Chondrocyte (in vitro differentiated cells): ENCODE data around the gene ATOX1. TPM values are rescaled to one million over a fixed set of nuclear protein-coding genes. Genes with fewer than 3 reads are reported as not detected.
"Not testable (repeated sequence)": the region's sequence is repeated elsewhere in the genome, so short reads cannot be mapped to it uniquely, and the experiment has no call there.

Experiments
- DNase-seq: peaks from one replicate; pipeline ENCODE4 v3.0.0; 2021; ENCODE audit warnings: mixed read lengths, low spot score
- H3K27ac Mint-ChIP-seq: one replicate; pipeline ENCODE4 v1.8.0; 2021; ENCODE audit warnings: mild to moderate bottlenecking, moderate library complexity, mixed read lengths; ENCODE audit not compliant: unreplicated experiment
- H3K27me3 Mint-ChIP-seq: 2 replicates; pipeline ENCODE4 v1.8.0; 2021; ENCODE audit warnings: low read depth, mixed read lengths
- H3K36me3 Mint-ChIP-seq: 2 replicates; pipeline ENCODE4 v1.8.0; 2021; ENCODE audit warnings: low read depth, mixed read lengths
- H3K4me1 Mint-ChIP-seq: 2 replicates; pipeline ENCODE4 v1.8.0; 2021; ENCODE audit warnings: low read depth, mild to moderate bottlenecking, mixed read lengths
- H3K4me3 Mint-ChIP-seq: one replicate; pipeline ENCODE4 v1.8.0; 2021; ENCODE audit warnings: mild to moderate bottlenecking, moderate library complexity, mixed read lengths; ENCODE audit not compliant: unreplicated experiment
- H3K9me3 Mint-ChIP-seq: 2 replicates; pipeline ENCODE4 v1.8.0; 2021; ENCODE audit warnings: low read depth, mixed read lengths
- total RNA-seq: library from RNA; stranded (reverse); gene quantifications from 3 replicates; pipeline ENCODE4 v1.2.1, GENCODE V29; 2021
- TF ChIP-seq, protein P1 (sequence below): fragments of 200-600 bp; sonication (generic); IDR thresholded peaks from 2 replicates; pipeline ENCODE4 v1.5.0; 2021; ENCODE audit warnings: antibody characterized with exemption, mild to moderate bottlenecking, moderate library complexity

ATOX1 gene
- total RNA-seq, 1 donor from 2014 or later = 128 TPM

DNA sequence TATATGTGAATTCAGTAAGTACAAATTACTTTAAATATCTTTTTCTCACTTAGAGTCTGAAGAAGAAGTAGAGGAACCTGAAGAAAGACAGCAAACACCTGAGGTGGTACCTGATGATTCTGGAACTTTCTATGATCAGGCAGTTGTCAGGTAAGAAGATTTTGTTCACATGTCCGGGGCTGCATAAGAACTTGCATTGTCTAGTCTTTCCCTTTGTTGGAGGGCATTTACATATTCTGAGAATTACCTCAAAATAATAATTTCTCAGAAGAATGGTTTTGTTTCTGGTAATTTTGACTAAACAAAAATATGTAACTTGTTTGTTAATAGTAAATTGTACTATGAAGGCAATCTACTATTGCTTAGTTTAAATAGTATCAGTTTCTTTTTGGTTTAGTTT, 37.0 kb upstream of the ATOX1 start:
- no peak for DNase-seq
- Mint-ChIP-seq H3K9me3 (no peaks in the 10 kb centered on the region), H3K27ac (no peak overlapping the region), H3K27me3 (no peaks in the 10 kb centered on the region), H3K4me3 (no peak overlapping the region), H3K4me1 (peaks cover 15% of the 10 kb centered on the region), H3K36me3 (peaks cover 48% of the 10 kb centered on the region)
- TF ChIP-seq, protein P1, sequence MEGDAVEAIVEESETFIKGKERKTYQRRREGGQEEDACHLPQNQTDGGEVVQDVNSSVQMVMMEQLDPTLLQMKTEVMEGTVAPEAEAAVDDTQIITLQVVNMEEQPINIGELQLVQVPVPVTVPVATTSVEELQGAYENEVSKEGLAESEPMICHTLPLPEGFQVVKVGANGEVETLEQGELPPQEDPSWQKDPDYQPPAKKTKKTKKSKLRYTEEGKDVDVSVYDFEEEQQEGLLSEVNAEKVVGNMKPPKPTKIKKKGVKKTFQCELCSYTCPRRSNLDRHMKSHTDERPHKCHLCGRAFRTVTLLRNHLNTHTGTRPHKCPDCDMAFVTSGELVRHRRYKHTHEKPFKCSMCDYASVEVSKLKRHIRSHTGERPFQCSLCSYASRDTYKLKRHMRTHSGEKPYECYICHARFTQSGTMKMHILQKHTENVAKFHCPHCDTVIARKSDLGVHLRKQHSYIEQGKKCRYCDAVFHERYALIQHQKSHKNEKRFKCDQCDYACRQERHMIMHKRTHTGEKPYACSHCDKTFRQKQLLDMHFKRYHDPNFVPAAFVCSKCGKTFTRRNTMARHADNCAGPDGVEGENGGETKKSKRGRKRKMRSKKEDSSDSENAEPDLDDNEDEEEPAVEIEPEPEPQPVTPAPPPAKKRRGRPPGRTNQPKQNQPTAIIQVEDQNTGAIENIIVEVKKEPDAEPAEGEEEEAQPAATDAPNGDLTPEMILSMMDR = no peak

DNA sequence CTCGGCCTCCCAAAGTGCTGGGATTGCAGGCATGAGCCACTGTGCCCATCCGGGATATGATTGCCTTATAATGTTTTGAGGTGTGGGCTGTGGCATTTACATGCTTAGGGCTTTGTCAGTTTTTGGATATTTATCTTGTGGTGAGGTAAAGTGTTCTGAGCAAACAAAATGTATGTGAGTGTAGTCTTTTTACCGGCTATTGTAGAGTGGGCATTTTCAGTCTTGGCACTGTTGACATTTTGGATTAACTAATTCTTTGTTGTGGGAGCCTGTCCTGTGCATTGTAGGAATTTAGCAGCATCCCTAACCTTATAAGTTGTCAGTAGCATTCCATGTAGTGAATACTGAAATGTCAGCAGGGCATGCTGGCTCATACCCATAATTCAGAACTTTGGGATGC, 34.9 kb upstream of the ATOX1 start:
- Mint-ChIP-seq H3K4me1 (peaks cover 6% of the 10 kb centered on the region), H3K4me3 (no peak overlapping the region), H3K27me3 (no peaks in the 10 kb centered on the region), H3K36me3 (peaks cover 48% of the 10 kb centered on the region), H3K27ac (no peak overlapping the region), H3K9me3 (no peaks in the 10 kb centered on the region)
- TF ChIP-seq, protein P1 = no peak
- DNase-seq = no peak

DNA sequence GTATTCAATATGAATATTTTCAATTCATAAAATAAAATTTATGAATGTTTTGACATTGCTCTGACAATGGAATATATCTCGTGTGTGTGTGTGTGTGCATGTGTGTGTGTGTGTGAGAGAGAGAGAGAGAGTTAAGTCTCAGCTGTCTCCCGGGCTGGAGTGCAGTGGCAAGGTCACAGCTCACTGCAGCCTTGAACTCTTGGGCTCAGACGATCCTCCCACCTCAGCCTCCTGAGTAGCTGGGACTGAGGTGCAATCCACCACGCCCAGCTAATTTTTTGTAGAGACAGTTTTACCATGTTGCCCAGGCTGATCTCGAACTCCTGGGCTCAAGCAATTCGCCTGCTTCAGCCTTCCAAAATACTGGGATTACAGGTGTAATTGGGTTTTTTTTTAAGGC, 29.4 kb upstream of the ATOX1 start:
- no peak for DNase-seq
- Mint-ChIP-seq H3K4me1 (peaks cover 32% of the 10 kb centered on the region), H3K27me3 (no peaks in the 10 kb centered on the region), H3K36me3 (peaks cover 29% of the 10 kb centered on the region), H3K9me3 (no peaks in the 10 kb centered on the region), H3K4me3 (no peak overlapping the region), H3K27ac (no peak overlapping the region)
- TF ChIP-seq, protein P1 = no peak

DNA sequence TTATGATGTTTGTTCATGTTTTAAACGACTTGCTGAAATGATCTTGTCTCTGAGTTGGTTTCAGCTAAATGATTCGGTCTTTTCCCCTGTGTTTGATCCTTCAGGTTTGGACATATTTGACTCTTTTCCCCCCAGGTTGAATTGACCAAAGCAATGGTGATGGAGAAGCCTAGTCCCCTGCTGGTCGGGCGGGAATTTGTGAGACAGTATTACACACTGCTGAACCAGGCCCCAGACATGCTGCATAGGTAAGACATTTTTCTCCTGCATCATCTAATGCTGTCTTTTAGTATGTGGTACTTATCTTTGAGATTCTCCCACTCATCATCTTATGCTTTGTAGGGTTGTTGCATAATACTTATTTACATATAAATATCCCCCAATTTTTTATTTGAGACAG, 28.0 kb upstream of the ATOX1 start:
- no peaks in the 10 kb centered on the region for H3K9me3 Mint-ChIP-seq
- no peak overlapping the region for H3K27ac Mint-ChIP-seq
- H3K4me1 Mint-ChIP-seq = peaks cover 46% of the 10 kb centered on the region
- H3K36me3 Mint-ChIP-seq = peaks cover 18% of the 10 kb centered on the region
- TF ChIP-seq, protein P1 = no peak
- DNase-seq = no peak
- no peak overlapping the region for H3K4me3 Mint-ChIP-seq
- no peaks in the 10 kb centered on the region for H3K27me3 Mint-ChIP-seq

DNA sequence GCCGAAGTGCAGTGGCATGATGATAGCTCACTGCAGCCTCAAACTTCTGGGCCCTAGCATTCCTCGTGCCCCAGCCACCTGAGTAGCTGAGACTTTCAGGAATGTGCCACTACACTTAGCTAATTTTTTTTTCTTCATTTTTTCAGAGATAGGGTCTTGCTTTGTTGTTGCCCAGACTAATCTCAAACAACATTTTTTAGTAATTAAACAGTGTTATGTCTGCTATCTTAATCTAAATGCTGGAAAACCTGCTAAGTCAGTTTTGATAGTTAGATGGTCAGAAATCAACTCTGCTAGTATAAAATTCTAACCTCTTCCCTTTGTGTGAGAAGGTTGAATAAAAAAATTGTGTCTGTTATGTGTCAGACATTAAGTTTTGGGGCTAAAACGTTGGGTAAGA, 25.7 kb upstream of the ATOX1 start:
- no peak overlapping the region for H3K27ac Mint-ChIP-seq
- no peaks in the 10 kb centered on the region for H3K27me3 Mint-ChIP-seq
- DNase-seq = no peak
- H3K36me3 Mint-ChIP-seq = peaks cover 7% of the 10 kb centered on the region
- peaks cover 64% of the 10 kb centered on the region for H3K4me1 Mint-ChIP-seq
- H3K9me3 Mint-ChIP-seq = no peaks in the 10 kb centered on the region
- TF ChIP-seq, protein P1 = no peak
- no peak overlapping the region for H3K4me3 Mint-ChIP-seq

DNA sequence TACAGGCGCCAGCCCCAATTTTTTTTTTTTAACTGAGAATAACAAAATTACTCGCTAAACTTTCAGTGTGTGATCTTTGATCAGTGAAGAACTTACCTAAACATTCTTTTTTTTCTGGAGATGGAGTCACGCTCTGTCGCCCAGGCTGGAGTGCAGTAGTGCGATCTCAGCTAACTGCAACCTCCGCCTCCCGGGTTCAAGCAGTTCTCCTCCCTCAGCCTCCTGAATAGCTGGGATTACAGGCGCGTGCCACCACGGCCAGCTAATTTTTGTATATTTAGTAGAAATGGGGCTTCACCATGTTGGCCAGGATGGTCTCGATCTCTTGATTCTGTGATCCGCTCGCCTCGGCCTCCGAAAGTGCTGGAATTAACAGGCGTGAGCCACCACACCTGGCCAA, 25.2 kb upstream of the ATOX1 start:
- not testable (repeated sequence) for H3K27ac Mint-ChIP-seq, H3K4me3 Mint-ChIP-seq

More for the DNA sequence above, 25.2 kb upstream of the ATOX1 start:
- H3K9me3 Mint-ChIP-seq, H3K27me3 Mint-ChIP-seq, DNase-seq, H3K36me3 Mint-ChIP-seq: not testable (repeated sequence)
- H3K4me1 Mint-ChIP-seq = peaks cover 67% of the 10 kb centered on the region
